ENCODE data around the gene FNDC3B. TPM values are rescaled to one million over a fixed set of nuclear protein-coding genes. Genes with fewer than 3 reads are reported as not detected.

The FNDC3B gene
- total RNA-seq, 2 experiments from 2014 or later, result 10.6 to 12.0 TPM

DNA sequence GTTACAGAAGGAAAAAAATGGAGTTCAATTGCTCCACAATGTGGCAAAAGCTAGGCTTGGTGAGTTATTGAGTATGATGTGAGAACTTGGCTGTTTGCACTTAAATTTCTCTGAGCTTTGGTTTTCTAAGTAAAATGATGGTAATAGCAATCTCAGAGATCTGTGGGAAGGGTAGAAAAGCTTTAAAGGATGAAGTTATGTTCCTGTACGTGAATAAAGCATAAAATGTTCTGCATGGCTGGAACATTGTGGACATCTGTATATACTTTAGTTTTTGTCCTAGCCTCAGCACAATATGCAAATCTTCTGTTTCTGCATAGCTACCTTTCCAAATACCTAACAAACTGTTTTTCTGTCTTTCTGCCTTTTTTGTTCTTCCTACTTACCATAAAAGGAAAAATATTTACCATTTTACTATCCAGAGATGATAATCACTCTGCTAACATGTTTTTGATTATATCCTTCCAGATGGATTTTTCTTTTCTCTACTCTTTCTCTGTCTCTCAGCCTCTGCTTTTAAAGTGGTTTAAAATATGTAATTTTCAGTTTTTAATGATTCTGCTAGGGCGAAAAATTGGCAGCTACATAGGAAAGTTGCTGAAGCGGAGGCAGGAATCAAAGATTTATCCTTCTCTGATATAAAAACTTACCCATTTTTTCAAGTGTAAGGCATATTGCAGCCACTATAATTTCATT lies 188.1 kb downstream of the FNDC3B start:
- Mint-ChIP-seq H3K4me3 (no peak overlapping the region), H3K36me3 (ENCODE audit: low read depth) (peaks cover 9% of the 10 kb centered on the region), H3K9me3 (no peaks in the 10 kb centered on the region), H3K4me1 (ENCODE audit: low read depth) (no peaks in the 10 kb centered on the region), H3K27me3 (no peaks in the 10 kb centered on the region), H3K27ac (no peak overlapping the region)
- ATAC-seq, result no peak
- intact Hi-C loops (cut with micrococcal nuclease), result no loop called here
- CTCF ChIA-PET, result interaction anchor here (1.4 kb wide), 1 partner anchor 9 kb away, joined by 3 read pairs; no protein-coding TSS in a partner anchor
- no peak for DNase-seq
- TF ChIP-seq, protein P1, sequence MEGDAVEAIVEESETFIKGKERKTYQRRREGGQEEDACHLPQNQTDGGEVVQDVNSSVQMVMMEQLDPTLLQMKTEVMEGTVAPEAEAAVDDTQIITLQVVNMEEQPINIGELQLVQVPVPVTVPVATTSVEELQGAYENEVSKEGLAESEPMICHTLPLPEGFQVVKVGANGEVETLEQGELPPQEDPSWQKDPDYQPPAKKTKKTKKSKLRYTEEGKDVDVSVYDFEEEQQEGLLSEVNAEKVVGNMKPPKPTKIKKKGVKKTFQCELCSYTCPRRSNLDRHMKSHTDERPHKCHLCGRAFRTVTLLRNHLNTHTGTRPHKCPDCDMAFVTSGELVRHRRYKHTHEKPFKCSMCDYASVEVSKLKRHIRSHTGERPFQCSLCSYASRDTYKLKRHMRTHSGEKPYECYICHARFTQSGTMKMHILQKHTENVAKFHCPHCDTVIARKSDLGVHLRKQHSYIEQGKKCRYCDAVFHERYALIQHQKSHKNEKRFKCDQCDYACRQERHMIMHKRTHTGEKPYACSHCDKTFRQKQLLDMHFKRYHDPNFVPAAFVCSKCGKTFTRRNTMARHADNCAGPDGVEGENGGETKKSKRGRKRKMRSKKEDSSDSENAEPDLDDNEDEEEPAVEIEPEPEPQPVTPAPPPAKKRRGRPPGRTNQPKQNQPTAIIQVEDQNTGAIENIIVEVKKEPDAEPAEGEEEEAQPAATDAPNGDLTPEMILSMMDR (IDR thresholded peaks at IDR 0.05), result no peak
- POLR2A ChIA-PET, result no interaction called here

DNA sequence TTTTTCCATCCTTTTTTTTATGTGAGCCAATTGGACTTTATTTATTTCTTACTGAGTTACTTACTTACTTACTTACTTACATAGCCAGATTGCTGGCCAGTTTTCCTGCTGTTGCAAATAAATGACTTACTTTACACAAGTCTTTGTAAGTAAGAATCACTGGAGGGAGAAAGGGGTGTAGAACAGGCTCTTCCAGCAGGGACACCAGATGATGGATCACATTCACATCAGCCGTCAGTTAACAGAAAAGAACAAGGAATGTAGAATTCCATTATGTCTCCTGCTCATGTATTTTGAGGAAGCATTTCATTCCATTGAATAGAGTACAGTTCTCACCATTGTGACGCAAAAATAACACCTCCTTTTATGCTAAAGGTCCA lies 188.6 kb downstream of the FNDC3B start:
- TF ChIP-seq, protein P1 (IDR thresholded peaks at IDR 0.05), result no peak
- H3K4me3 Mint-ChIP-seq, result no peak overlapping the region
- no peaks in the 10 kb centered on the region for H3K9me3 Mint-ChIP-seq
- intact Hi-C loops (cut with micrococcal nuclease), result no loop called here
- no peaks in the 10 kb centered on the region for H3K4me1 Mint-ChIP-seq (ENCODE audit: low read depth)
- DNase-seq, result no peak
- ATAC-seq, result no peak
- ChIA-PET POLR2A (no interaction called here), CTCF (no interaction called here)
- no peaks in the 10 kb centered on the region for H3K27me3 Mint-ChIP-seq
- H3K27ac Mint-ChIP-seq, result no peak overlapping the region
- H3K36me3 Mint-ChIP-seq (ENCODE audit: low read depth), result peaks cover 9% of the 10 kb centered on the region

DNA sequence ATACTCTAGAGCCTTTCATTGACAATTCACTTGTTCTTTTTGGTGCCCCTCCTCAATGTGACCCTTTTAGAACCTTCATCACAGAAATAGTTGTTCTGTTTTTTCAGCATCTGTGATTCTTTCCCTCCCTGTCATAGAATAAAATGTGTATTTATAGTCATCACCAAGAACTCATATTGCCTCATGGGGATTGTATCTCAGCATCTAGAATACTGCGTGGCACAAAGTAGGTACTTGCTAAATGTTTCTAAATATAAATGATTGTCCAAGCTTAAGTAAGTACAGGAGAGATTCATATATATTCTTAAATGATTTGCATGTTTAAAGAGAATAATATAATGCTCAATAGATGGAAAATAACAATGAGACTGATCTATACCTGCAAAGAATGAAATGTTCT lies 190.1 kb downstream of the FNDC3B start:
- H3K27me3 Mint-ChIP-seq, result no peaks in the 10 kb centered on the region
- intact Hi-C loops (cut with micrococcal nuclease), result no loop called here
- DNase-seq, result no peak
- ChIA-PET CTCF (no interaction called here), POLR2A (no interaction called here)
- TF ChIP-seq, protein P1 (IDR thresholded peaks at IDR 0.05), result no peak
- H3K36me3 Mint-ChIP-seq (ENCODE audit: low read depth), result peaks cover 9% of the 10 kb centered on the region
- H3K27ac Mint-ChIP-seq, result no peak overlapping the region
- no peak overlapping the region for H3K4me3 Mint-ChIP-seq
- no peaks in the 10 kb centered on the region for H3K4me1 Mint-ChIP-seq (ENCODE audit: low read depth)
- ATAC-seq, result no peak
- no peaks in the 10 kb centered on the region for H3K9me3 Mint-ChIP-seq

DNA sequence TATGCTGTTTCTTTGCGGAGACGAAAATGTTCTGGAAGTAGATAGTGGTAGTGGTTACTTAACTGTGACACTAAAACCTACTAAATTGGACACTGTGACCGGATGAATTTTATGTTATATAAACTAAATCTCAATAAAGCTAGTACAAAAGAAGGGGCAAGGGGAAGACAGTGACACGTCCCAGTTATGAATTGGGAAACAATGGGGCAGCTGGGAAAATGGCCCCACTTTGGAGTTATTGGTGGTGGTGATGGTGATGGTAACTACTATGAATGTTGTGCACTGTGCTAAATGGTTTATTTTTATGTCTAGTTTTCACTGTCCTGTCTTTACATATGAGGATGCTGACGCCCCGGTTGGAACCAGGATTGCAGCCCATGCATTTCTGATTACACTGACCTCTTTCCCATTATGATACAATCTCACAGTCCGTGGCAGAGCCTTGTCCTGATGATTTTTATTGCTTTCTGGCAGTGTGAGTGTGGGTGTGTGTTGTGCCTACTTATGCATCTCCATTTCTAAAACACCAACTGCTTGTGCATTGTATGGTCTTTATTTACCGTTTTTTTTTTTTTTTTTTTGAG lies 192.0 kb downstream of the FNDC3B start:
- no peak overlapping the region for H3K4me3 Mint-ChIP-seq
- peaks cover 9% of the 10 kb centered on the region for H3K36me3 Mint-ChIP-seq (ENCODE audit: low read depth)
- ChIA-PET CTCF (no interaction called here), POLR2A (no interaction called here)
- ATAC-seq (no peak), DNase-seq (no peak)
- no peaks in the 10 kb centered on the region for H3K9me3 Mint-ChIP-seq
- intact Hi-C loops (cut with micrococcal nuclease), result no loop called here
- no peaks in the 10 kb centered on the region for H3K4me1 Mint-ChIP-seq (ENCODE audit: low read depth)
- H3K27ac Mint-ChIP-seq, result no peak overlapping the region
- no peaks in the 10 kb centered on the region for H3K27me3 Mint-ChIP-seq
- TF ChIP-seq, protein P1 (IDR thresholded peaks at IDR 0.05), result no peak

DNA sequence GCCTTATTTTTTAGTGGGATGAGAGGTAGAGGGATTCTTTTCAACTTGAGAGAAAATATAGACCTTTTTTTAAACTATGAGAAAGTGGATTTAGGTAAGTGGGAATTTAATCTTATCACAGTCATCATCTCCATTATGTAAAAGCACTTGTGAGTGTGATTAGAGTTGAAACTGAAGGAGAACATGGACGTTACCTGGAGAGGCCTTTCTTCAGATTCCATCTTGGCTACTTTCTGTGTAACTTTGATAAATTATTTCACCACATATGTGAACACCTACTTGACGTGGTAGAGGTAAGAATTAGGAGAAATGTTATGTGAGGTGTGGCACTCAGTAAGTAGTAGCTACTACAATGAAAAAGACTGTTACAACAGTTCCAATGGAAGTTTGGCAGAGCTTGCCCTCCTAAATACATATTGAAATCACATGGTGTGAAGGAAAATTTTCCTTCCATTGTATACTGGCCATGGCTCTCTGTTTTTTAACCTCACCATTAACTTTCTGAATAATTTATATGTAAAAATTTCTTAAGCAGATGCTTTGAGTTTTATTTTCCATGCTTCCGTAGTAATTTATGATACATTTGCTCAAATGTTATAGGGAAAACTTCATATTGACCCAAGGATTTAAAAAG lies 193.3 kb downstream of the FNDC3B start:
- DNase-seq, result no peak
- TF ChIP-seq, protein P1 (IDR thresholded peaks at IDR 0.05), result no peak
- Mint-ChIP-seq H3K4me1 (ENCODE audit: low read depth) (no peaks in the 10 kb centered on the region), H3K9me3 (no peaks in the 10 kb centered on the region), H3K27ac (no peak overlapping the region), H3K36me3 (ENCODE audit: low read depth) (peaks cover 9% of the 10 kb centered on the region), H3K4me3 (no peak overlapping the region), H3K27me3 (no peaks in the 10 kb centered on the region)
- CTCF ChIA-PET, result interaction anchor here (0.6 kb wide), 1 partner anchor 98 kb away, joined by 5 read pairs; no protein-coding TSS in a partner anchor
- intact Hi-C loops (cut with micrococcal nuclease), result no loop called here
- POLR2A ChIA-PET, result no interaction called here
- no peak for ATAC-seq

Data from activated CD8-positive, alpha-beta T cell treated with anti-CD3 and anti-CD28 coated beads for 36 hours (primary cell).